Gastrocnemius medialis (tissue), 4 donors: ENCODE measurements around the gene TMEM213. TPM values are rescaled to one million over a fixed set of nuclear protein-coding genes. Genes with fewer than 3 reads are reported as not detected.

Experiments used
- ATAC-seq, 2 donors: fragments of 150-250 bp; one replicate each; pipeline ENCODE4 v1.9.1; 2016
- DNase-seq, 2 donors: peaks; one replicate each; pipeline ENCODE4 v3.0.0-alpha.2; 2019
- H3K27ac ChIP-seq, 4 donors: fragments of 200-600 bp; sonication (generic); 1 replicate in 1 of 4; 2 replicates in 3 of 4; pipeline ENCODE4 v1.5.1; 2016 to 2018; ENCODE audit warnings: mild to moderate bottlenecking in 2 of 4, moderate library complexity in 1 of 4
- H3K27me3 ChIP-seq, 3 donors: fragments of 200-600 bp; sonication (generic) in 2 of 3; 1 replicate in 1 of 3; 2 replicates in 2 of 3; pipeline versions ENCODE4 v1.5.1 to v1.6.0; 2016 to 2019; ENCODE audit warnings: mild to moderate bottlenecking in 1 of 3, moderate library complexity in 1 of 3
- H3K36me3 ChIP-seq, 2 donors: fragments of 200-600 bp; sonication (generic) in 1 of 2; one replicate each; pipeline ENCODE4 v1.5.1; 2017 to 2018
- H3K4me1 ChIP-seq, 2 donors: fragments of 200-600 bp; sonication (generic) in 1 of 2; one replicate each; pipeline ENCODE4 v1.5.1; 2016 to 2017; ENCODE audit warnings: mild to moderate bottlenecking in 2 of 2
- H3K4me3 ChIP-seq, 4 donors: fragments of 200-600 bp; sonication (generic) in 3 of 4; 1 replicate in 1 of 4; 2 replicates in 3 of 4; pipeline ENCODE4 v1.5.1; 2016 to 2019; ENCODE audit warnings: mild to moderate bottlenecking in 2 of 4
- H3K9me3 ChIP-seq, 3 donors: fragments of 200-600 bp; sonication (generic) in 2 of 3; 1 replicate in 1 of 3; 2 replicates in 2 of 3; pipeline ENCODE4 v1.5.1; 2016 to 2019
- POLR2A ChIP-seq, 2 donors: fragments of 450-650 bp; IDR thresholded peaks; one replicate each; pipeline ENCODE4 v1.6.1; 2017; ENCODE audit warnings: antibody characterized with exemption in 2 of 2, mild to moderate bottlenecking in 2 of 2, moderate library complexity in 2 of 2
- in situ Hi-C, 4 donors: fragments of 200-750 bp; cut with MboI; loops; one replicate each; pipeline versions ENCODE4 v1.15.0 to v1.8.0; 2017; ENCODE audit warnings: low sequenced_read_pairs in 4 of 4
- intact Hi-C: fragments of 100-400 bp; cut with DNase I; formaldehyde crosslinking; loops from one replicate; pipeline ENCODE4 v1.15.1; 2023; ENCODE audit warnings: low total_unique reads
- total RNA-seq, 4 donors: library from RNA; depleted of rRNA; stranded (reverse); fragments of >200 nt; gene quantifications; one replicate each; pipeline versions ENCODE4 v1.1.0 to v1.2.3, GENCODE V29; 2016
- TF ChIP-seq, protein P1 (sequence below), 5 experiments: fragments of 450-650 bp in 3 of 5; fragments of 200-600 bp in 2 of 5; sonication (generic) in 2 of 5; IDR thresholded peaks in 4 of 5; conservative IDR thresholded peaks in 1 of 5; 1 replicate in 4 of 5; 2 replicates in 1 of 5; pipeline ENCODE4 v1.5.1; 2016 to 2019; ENCODE audit warnings: antibody characterized with exemption in 5 of 5, mild to moderate bottlenecking in 3 of 5, moderate library complexity in 3 of 5

TMEM213 gene
- total RNA-seq, 4 donors from 2014 or later = not detected

DNA sequence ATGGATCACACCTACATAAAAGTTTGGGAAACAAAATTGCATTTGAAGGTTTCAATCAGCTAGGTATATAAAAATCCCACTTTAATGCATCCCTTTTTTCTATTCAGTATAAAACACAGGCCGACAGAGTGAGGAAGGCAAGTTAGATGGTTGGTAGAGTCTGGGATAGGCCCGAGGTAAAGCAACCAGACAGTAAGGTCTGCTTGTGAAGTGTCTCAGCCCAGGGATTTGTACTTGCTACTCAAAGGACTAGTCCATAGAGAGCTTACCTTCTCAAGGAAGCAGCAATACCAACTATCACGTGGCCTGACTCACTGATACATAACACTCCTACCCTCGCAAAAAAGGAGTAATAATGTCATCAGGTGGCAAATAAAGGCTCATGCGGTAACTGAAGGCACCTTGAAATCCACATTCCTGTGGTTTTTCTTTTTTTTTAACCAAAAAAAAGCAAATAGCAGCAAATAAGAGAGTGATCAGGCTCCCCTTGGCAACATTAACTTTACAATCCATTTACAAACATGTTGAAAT lies 56.4 kb downstream of the TMEM213 start:
- intact Hi-C loops (no loop called here), in situ Hi-C loops (no loop called here)
- ATAC-seq (no peak), DNase-seq (no peak)
- no peaks in the 10 kb centered on the region for H3K9me3 ChIP-seq
- TF ChIP-seq, protein P1, sequence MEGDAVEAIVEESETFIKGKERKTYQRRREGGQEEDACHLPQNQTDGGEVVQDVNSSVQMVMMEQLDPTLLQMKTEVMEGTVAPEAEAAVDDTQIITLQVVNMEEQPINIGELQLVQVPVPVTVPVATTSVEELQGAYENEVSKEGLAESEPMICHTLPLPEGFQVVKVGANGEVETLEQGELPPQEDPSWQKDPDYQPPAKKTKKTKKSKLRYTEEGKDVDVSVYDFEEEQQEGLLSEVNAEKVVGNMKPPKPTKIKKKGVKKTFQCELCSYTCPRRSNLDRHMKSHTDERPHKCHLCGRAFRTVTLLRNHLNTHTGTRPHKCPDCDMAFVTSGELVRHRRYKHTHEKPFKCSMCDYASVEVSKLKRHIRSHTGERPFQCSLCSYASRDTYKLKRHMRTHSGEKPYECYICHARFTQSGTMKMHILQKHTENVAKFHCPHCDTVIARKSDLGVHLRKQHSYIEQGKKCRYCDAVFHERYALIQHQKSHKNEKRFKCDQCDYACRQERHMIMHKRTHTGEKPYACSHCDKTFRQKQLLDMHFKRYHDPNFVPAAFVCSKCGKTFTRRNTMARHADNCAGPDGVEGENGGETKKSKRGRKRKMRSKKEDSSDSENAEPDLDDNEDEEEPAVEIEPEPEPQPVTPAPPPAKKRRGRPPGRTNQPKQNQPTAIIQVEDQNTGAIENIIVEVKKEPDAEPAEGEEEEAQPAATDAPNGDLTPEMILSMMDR (IDR thresholded peaks at IDR 0.05 in 4 of 5, conservative IDR thresholded peaks at IDR 0.05 in 1 of 5) = no peak
- no peak for TF ChIP-seq POLR2A (IDR thresholded peaks at IDR 0.05)
- H3K4me1 ChIP-seq = no peaks in the 10 kb centered on the region
- H3K36me3 ChIP-seq = no peaks in the 10 kb centered on the region
- no peaks in the 10 kb centered on the region for H3K27me3 ChIP-seq
- H3K27ac ChIP-seq = no peak overlapping the region
- no peak overlapping the region for H3K4me3 ChIP-seq

DNA sequence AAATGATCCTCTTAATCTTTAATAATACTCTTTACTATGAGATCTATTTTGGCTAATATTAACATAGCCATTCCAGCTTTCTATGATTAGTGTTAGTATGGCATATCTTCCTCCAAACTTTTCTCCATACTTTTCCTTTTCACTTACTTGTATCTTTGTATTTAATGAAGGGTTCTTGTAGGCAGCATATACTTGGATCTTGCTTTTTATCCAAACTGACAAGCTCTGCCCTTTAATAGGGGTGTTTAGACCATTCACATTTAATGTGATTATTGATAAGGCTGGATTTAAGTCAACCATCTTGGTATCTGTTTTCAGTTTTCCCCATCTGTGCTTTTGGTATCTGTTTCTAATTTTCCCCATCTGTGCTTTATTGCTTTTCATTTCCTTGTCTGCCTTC lies 59.9 kb downstream of the TMEM213 start:
- H3K27ac ChIP-seq = no peak overlapping the region
- in situ Hi-C loops = no loop called here
- intact Hi-C loops = no loop called here
- no peak for TF ChIP-seq POLR2A (IDR thresholded peaks at IDR 0.05)
- TF ChIP-seq, protein P1 (IDR thresholded peaks at IDR 0.05 in 4 of 5, conservative IDR thresholded peaks at IDR 0.05 in 1 of 5) = no peak
- H3K4me3 ChIP-seq = no peak overlapping the region
- H3K4me1 ChIP-seq = no peaks in the 10 kb centered on the region
- H3K27me3 ChIP-seq = no peaks in the 10 kb centered on the region
- ATAC-seq = no peak
- no peaks in the 10 kb centered on the region for H3K9me3 ChIP-seq
- DNase-seq = no peak
- no peaks in the 10 kb centered on the region for H3K36me3 ChIP-seq

DNA sequence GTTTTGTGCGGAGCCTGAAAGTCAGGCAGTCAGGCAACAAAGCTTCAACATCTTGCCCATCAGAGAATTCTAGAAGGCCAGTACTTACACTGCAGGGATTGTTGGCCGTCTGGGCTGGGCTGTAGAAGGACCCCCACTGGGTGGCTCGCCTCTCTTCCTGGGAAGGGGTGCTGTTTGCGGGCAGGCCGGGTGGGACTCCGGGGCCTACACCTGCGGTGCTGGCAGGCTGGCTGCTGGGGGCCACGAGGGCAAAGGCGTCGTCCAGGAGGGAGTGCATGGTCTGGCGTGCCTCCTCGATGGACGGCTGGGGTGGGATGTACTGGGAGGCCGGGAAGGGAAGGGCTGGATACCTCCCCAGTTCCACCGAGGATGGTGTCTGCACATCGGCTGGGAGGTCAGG lies 63.3 kb downstream of the TMEM213 start:
- intact Hi-C loops = no loop called here
- no peak overlapping the region for H3K4me3 ChIP-seq
- ATAC-seq (no peak), DNase-seq (no peak)
- H3K36me3 ChIP-seq = no peaks in the 10 kb centered on the region
- TF ChIP-seq, protein P1 (IDR thresholded peaks at IDR 0.05 in 4 of 5, conservative IDR thresholded peaks at IDR 0.05 in 1 of 5) = no peak
- TF ChIP-seq POLR2A (IDR thresholded peaks at IDR 0.05) = no peak
- no peak overlapping the region for H3K27ac ChIP-seq
- H3K9me3 ChIP-seq = no peaks in the 10 kb centered on the region
- H3K4me1 ChIP-seq = no peaks in the 10 kb centered on the region
- in situ Hi-C loops = no loop called here
- no peaks in the 10 kb centered on the region for H3K27me3 ChIP-seq

DNA sequence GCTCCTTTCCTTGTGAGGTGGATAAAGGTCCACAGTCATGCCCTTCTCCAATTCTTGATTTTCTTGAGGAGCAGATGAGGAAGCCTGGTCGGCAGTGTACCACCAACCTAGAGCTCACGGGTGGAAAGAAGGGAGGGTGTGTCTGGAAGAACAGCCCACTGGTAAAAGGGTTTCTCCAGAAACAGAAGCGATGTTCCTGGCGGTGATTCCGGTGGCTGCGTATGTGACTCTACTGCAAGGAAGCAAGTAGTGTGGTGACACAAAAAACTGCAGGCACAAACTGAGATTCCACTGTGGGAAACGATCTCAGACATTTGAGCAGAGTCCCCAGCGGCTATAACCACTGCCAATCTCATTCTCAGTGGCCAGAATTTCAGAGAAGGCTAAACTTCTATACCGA lies 66.1 kb downstream of the TMEM213 start:
- in situ Hi-C loops = no loop called here

More for the DNA sequence above, 66.1 kb downstream of the TMEM213 start:
- no peak overlapping the region for H3K4me3 ChIP-seq
- no peak for ATAC-seq
- H3K36me3 ChIP-seq = no peaks in the 10 kb centered on the region
- intact Hi-C loops = no loop called here
- H3K27me3 ChIP-seq = no peaks in the 10 kb centered on the region
- TF ChIP-seq, protein P1 (IDR thresholded peaks at IDR 0.05 in 4 of 5, conservative IDR thresholded peaks at IDR 0.05 in 1 of 5) = no peak
- TF ChIP-seq POLR2A (IDR thresholded peaks at IDR 0.05) = no peak
- no peak for DNase-seq
- H3K27ac ChIP-seq = no peak overlapping the region
- no peaks in the 10 kb centered on the region for H3K9me3 ChIP-seq
- no peaks in the 10 kb centered on the region for H3K4me1 ChIP-seq
